Type B pancreatic cell (in vitro differentiated cells): ENCODE results near the gene MCM6. TPM values are rescaled to one million over a fixed set of nuclear protein-coding genes. Genes with fewer than 3 reads are reported as not detected.
A peak's percentile ranks its signal among the peaks of the same experiment; 100 is the strongest.
"Not testable (repeated sequence)": the region's sequence is repeated elsewhere in the genome, so short reads cannot be mapped to it uniquely, and the experiment has no call there.

Experiments
- DNase-seq: peaks from one replicate; pipeline ENCODE4 v3.0.0; 2021; ENCODE audit warnings: mixed read lengths; ENCODE audit not compliant: unreplicated experiment; ENCODE audit errors: extremely low spot score
- H3K27ac Mint-ChIP-seq: 2 replicates; pipeline ENCODE4 v1.8.0; 2021; ENCODE audit warnings: mild to moderate bottlenecking, mixed read lengths
- H3K27me3 Mint-ChIP-seq: 2 replicates; pipeline ENCODE4 v1.8.0; 2021; ENCODE audit warnings: mixed read lengths
- H3K36me3 Mint-ChIP-seq: 2 replicates; pipeline ENCODE4 v1.8.0; 2021; ENCODE audit warnings: mixed read lengths
- H3K4me1 Mint-ChIP-seq: one replicate; pipeline ENCODE4 v1.8.0; 2021; ENCODE audit warnings: mixed read lengths; ENCODE audit not compliant: unreplicated experiment
- H3K4me3 Mint-ChIP-seq: 2 replicates; pipeline ENCODE4 v1.8.0; 2021; ENCODE audit warnings: mild to moderate bottlenecking, mixed read lengths
- H3K9me3 Mint-ChIP-seq: 2 replicates; pipeline ENCODE4 v1.8.0; 2021; ENCODE audit warnings: mixed read lengths
- total RNA-seq: library from RNA; stranded (reverse); gene quantifications from 2 replicates; pipeline ENCODE4 v1.2.1, GENCODE V29; 2021; ENCODE audit warnings: low replicate concordance
- TF ChIP-seq, protein P1 (sequence below): fragments of 200-600 bp; sonication (generic); conservative IDR thresholded peaks from 2 replicates; pipeline ENCODE4 v1.5.0; 2021; ENCODE audit warnings: antibody characterized with exemption, mild to moderate bottlenecking

The MCM6 gene
- total RNA-seq, 1 donor from 2014 or later: 54.9 TPM

DNA sequence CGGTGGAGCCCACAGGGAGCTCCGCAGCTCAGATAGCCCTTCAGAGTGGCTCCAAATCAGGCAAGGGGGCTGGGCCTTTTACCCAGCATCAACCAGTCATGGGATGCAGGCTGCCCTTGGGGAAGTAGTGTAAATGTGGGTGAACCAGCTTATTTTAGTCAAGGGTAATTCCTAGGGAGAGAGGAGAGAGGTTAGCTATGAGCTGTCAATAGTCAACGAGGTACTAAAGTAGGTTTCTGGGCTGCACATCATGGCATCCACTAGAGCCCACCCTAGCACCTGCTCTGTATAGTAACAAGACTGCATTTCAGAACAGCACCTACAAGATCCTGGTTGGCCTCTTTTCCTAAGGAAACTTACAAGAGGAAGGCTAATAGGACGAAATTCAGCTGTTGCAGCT, 9.5 kb upstream of the MCM6 start:
- Mint-ChIP-seq H3K9me3 (peaks cover 12% of the 10 kb centered on the region), H3K4me1 (no peaks in the 10 kb centered on the region), H3K27ac (no peak overlapping the region), H3K27me3 (no peaks in the 10 kb centered on the region), H3K36me3 (no peaks in the 10 kb centered on the region), H3K4me3 (no peak overlapping the region)
- TF ChIP-seq, protein P1, sequence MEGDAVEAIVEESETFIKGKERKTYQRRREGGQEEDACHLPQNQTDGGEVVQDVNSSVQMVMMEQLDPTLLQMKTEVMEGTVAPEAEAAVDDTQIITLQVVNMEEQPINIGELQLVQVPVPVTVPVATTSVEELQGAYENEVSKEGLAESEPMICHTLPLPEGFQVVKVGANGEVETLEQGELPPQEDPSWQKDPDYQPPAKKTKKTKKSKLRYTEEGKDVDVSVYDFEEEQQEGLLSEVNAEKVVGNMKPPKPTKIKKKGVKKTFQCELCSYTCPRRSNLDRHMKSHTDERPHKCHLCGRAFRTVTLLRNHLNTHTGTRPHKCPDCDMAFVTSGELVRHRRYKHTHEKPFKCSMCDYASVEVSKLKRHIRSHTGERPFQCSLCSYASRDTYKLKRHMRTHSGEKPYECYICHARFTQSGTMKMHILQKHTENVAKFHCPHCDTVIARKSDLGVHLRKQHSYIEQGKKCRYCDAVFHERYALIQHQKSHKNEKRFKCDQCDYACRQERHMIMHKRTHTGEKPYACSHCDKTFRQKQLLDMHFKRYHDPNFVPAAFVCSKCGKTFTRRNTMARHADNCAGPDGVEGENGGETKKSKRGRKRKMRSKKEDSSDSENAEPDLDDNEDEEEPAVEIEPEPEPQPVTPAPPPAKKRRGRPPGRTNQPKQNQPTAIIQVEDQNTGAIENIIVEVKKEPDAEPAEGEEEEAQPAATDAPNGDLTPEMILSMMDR: no peak
- DNase-seq: no peak

DNA sequence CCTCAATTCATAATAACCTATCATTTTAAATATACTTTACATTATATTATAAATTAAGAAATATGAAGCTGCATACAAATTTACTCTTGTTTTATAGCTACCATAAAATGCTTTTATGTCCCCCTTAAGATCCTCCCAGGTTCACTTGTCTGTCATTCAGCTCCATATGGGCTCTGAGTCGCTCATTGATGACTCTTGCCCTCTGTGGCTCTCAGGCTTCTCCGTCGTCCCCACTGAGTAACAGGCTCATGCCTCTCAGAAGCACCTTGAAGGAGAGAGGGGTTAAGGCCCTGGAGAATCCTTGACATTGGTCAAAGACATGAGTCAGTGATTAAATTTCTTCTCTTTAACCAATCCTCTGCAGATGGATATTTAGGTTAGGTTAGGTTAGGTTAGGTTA, 6.2 kb upstream of the MCM6 start:
- no peak for DNase-seq
- TF ChIP-seq, protein P1: no peak
- Mint-ChIP-seq H3K9me3 (no peaks in the 10 kb centered on the region), H3K36me3 (no peaks in the 10 kb centered on the region), H3K27ac (no peak overlapping the region), H3K27me3 (no peaks in the 10 kb centered on the region), H3K4me1 (no peaks in the 10 kb centered on the region), H3K4me3 (no peak overlapping the region)

DNA sequence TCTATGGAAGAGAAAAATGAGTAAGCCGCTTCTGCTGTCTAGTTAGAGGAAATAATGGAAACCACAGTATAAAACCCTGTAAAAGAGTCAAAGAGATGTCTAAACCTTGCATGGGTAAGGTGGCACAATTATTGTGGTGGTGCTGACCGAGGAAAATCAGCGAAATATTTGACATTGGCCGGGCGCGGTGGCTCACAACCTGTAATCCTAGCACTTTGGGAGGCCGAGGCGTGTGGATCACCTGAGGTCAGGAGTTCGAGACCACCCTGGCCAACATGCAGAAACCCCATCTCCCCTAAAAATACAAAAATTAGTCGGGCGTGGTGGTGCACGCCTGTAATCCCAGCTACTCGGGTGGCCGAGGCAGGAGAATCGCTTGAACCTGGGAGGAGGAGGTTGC, 527 bp upstream of the MCM6 start:
- H3K9me3 Mint-ChIP-seq, H3K27me3 Mint-ChIP-seq, DNase-seq, H3K36me3 Mint-ChIP-seq: not testable (repeated sequence)
- peak overlapping the region; percentile 92 for H3K4me3 Mint-ChIP-seq
- peaks cover 17% of the 10 kb centered on the region for H3K4me1 Mint-ChIP-seq
- H3K27ac Mint-ChIP-seq: peak overlapping the region; percentile 88

DNA sequence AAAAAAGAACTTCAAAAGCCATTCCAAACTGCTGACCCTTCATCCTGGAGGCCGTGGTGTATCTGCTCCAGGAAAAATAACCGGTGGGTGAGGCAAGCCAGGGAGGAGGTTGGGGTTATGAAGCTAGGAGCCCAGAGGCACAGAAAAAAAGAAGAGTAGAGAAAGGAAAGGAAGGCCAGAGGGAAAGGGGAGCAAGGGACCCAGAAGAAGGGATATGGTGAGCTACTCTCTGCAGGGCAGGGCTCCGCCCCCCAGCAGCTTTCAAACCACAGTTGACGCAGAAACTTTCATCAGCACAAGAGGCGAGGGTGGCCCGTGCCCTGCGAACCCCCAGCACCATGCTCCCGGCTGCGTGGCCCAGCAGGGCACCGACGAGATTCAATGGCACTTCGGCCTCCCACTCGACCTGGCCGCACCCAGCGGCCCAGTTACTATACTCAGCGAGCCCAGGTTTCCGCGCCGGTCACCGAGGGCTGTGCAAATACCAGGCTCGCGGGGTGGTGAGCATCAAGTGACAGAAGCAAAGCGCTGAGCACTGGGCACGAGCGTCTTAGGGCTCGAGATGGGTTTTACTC, 665 bp downstream of the MCM6 start:
- DNase-seq: no peak

DNA sequence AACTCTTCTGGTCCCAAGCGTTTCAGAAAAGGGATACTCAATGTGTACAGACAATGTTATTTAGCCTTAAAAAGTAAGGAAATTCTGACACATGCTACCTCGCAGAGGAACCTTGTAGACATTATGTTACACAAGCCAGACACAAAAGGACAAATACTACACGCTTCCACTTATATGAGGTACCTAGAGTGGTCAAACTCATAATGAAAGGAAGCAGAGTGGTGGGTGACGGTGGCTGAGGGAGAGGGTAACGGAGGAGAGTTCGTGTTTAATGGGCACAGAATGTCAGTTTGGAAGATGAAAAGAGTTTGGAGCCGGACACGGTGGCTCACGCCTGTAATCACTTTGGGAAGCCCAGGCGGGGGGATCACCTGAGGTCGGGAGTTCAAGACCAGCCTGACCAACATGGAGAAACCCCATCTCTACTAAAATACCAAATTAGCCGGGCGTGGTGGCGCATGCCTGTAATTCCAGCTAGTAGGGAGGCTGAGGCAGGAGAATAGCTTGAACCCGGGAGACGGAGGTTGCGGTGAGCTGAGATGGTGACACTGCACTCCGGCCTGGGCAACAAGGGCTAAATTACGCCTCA, 1.4 kb downstream of the MCM6 start:
- H3K36me3 Mint-ChIP-seq: peaks cover 15% of the 10 kb centered on the region
- H3K4me3 Mint-ChIP-seq: peak overlapping the region; percentile 88
- H3K9me3 Mint-ChIP-seq: no peaks in the 10 kb centered on the region
- no peaks in the 10 kb centered on the region for H3K27me3 Mint-ChIP-seq
- H3K27ac Mint-ChIP-seq: peak overlapping the region; percentile 46
- no peak for DNase-seq
- TF ChIP-seq, protein P1: no peak
- peaks cover 17% of the 10 kb centered on the region for H3K4me1 Mint-ChIP-seq

More for the DNA sequence above, 665 bp downstream of the MCM6 start:
- no peaks in the 10 kb centered on the region for H3K27me3 Mint-ChIP-seq
- TF ChIP-seq, protein P1: no peak
- H3K27ac Mint-ChIP-seq: peak overlapping the region; percentile 80
- H3K36me3 Mint-ChIP-seq: peaks cover 10% of the 10 kb centered on the region
- no peaks in the 10 kb centered on the region for H3K9me3 Mint-ChIP-seq
- peak overlapping the region; percentile 88 for H3K4me3 Mint-ChIP-seq
- H3K4me1 Mint-ChIP-seq: peaks cover 17% of the 10 kb centered on the region

DNA sequence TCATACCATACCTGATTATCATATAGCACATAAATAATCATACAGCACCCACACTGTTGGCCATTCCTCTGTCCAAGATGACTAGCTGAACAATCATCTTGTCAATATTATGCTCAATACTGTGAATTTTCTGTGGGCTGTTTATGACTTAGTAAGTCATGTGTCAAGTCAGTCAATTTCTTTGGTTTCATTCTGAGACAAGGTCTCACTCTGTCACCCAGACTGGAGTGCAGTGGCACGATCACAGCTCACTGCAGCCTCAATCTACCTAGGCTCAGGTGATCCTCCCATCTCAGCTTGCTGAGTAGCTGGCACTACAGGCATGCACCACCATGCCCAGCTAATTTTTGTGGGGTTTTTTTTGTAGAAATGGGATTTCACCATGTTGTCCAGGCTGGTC, 5.7 kb downstream of the MCM6 start:
- H3K4me3 Mint-ChIP-seq: no peak overlapping the region
- H3K27ac Mint-ChIP-seq: no peak overlapping the region
- no peak for DNase-seq
- TF ChIP-seq, protein P1: no peak
- H3K36me3 Mint-ChIP-seq: peaks cover 35% of the 10 kb centered on the region
- no peaks in the 10 kb centered on the region for H3K27me3 Mint-ChIP-seq
- peaks cover 12% of the 10 kb centered on the region for H3K4me1 Mint-ChIP-seq
- H3K9me3 Mint-ChIP-seq: no peaks in the 10 kb centered on the region
